OCI-LY3 (cell line): ENCODE measurements around the gene GDE1.

Experiments used
- H2AFZ ChIP-seq: fragments of 200-600, 300-600 bp; shearing (Covaris generic); 2 replicates; pipeline ENCODE4 v1.6.0; 2014; ENCODE audit warnings: antibody characterized with exemption, low read depth, low read length
- H3K27ac ChIP-seq: fragments of 200-600, 300-600 bp; sonication (generic); 2 replicates; pipeline ENCODE4 v1.5.1; 2014; ENCODE audit warnings: mild to moderate bottlenecking, low read length, moderate library complexity, mixed read lengths
- H3K27me3 ChIP-seq: fragments of 200-600, 300-600 bp; sonication (generic); 2 replicates; pipeline ENCODE4 v1.6.1; 2014; ENCODE audit warnings: low read depth, low read length, mixed read lengths
- H3K36me3 ChIP-seq: fragments of 200-600, 300-600 bp; sonication (generic); replicated peaks from 2 replicates; pipeline ENCODE3; 2014; ENCODE audit warnings: low read depth, low read length, mixed read lengths
- H3K4me1 ChIP-seq: fragments of 300-600, 200-600 bp; sonication (generic); 2 replicates; pipeline ENCODE4 v1.6.1; 2014; ENCODE audit warnings: low read length, mixed read lengths
- H3K4me2 ChIP-seq: fragments of 200-600, 300-600 bp; sonication (generic); 2 replicates; pipeline ENCODE4 v1.6.1; 2014; ENCODE audit warnings: low read length, mixed read lengths
- H3K4me3 ChIP-seq: fragments of 300-600, 200-600 bp; sonication (generic); 2 replicates; pipeline ENCODE4 v1.5.1; 2014; ENCODE audit warnings: antibody characterized with exemption, mild to moderate bottlenecking, low read length, moderate library complexity
- H3K79me2 ChIP-seq: fragments of 300-600, 200-600 bp; shearing (Covaris generic); 2 replicates; pipeline ENCODE4 v1.6.1; 2014; ENCODE audit warnings: mild to moderate bottlenecking, low read length, mixed read lengths
- H3K9ac ChIP-seq: fragments of 300-600, 200-600 bp; shearing (Covaris generic); 2 replicates; pipeline ENCODE4 v1.6.0; 2014; ENCODE audit warnings: mild to moderate bottlenecking, low read length, moderate library complexity
- H3K9me3 ChIP-seq: fragments of 200-600, 300-600 bp; shearing (Covaris generic); 2 replicates; pipeline ENCODE4 v1.6.1; 2014; ENCODE audit warnings: low read length, mixed read lengths; ENCODE audit not compliant: insufficient read depth
- H4K20me1 ChIP-seq: fragments of 200-600, 300-600 bp; sonication (generic); 2 replicates; pipeline ENCODE4 v1.6.1; 2016; ENCODE audit warnings: low read length, mixed read lengths; ENCODE audit not compliant: insufficient read depth
- CTCF ChIP-seq: fragments of 200-600, 300-600 bp; sonication (generic); IDR thresholded peaks from 2 replicates; pipeline ENCODE4 v1.5.1; 2014; ENCODE audit warnings: antibody characterized with exemption, low read length, low read depth
- EZH2phosphoT487 ChIP-seq: fragments of 200-600 bp; shearing (Covaris generic); IDR thresholded peaks from 2 replicates; pipeline ENCODE4 v1.6.1; 2018; ENCODE audit warnings: antibody characterized with exemption, mixed run types, low read depth

GDE1 gene

GRCh38 chr16:19540241-19540970, 18.5 kb upstream of the GDE1 start:
- Histone ChIP-seq H3K27ac (no peak overlapping the region), H4K20me1 (no peaks in the 10 kb centered on the region), H3K4me1 (no peaks in the 10 kb centered on the region), H3K27me3 (no peaks in the 10 kb centered on the region), H3K4me2 (no peak overlapping the region), H3K9me3 (no peaks in the 10 kb centered on the region), H3K79me2 (no peaks in the 10 kb centered on the region), H3K36me3 (peaks cover 41% of the 10 kb centered on the region), H3K9ac (no peak overlapping the region), H2AFZ (no peak overlapping the region), H3K4me3 (no peak overlapping the region)
- TF ChIP-seq CTCF (no peak), EZH2phosphoT487 (no peak)

GRCh38 chr16:19532601-19533000, 10.7 kb upstream of the GDE1 start:
- H3K9me3 ChIP-seq, result no peaks in the 10 kb centered on the region
- no peak for TF ChIP-seq EZH2phosphoT487
- TF ChIP-seq CTCF, result no peak
- no peaks in the 10 kb centered on the region for H3K79me2 ChIP-seq
- H4K20me1 ChIP-seq, result no peaks in the 10 kb centered on the region
- H3K9ac ChIP-seq, result no peak overlapping the region
- H2AFZ ChIP-seq, result no peak overlapping the region
- no peak overlapping the region for H3K4me2 ChIP-seq
- H3K4me1 ChIP-seq, result no peaks in the 10 kb centered on the region
- no peak overlapping the region for H3K4me3 ChIP-seq
- H3K27me3 ChIP-seq, result no peaks in the 10 kb centered on the region
- peaks cover 49% of the 10 kb centered on the region for H3K36me3 ChIP-seq
- H3K27ac ChIP-seq, result no peak overlapping the region

- Histone ChIP-seq H3K9ac (no peak overlapping the region), H3K9me3 (no peaks in the 10 kb centered on the region), H3K27ac (no peak overlapping the region), H3K4me3 (no peak overlapping the region), H3K79me2 (peaks cover 31% of the 10 kb centered on the region), H3K4me1 (peaks cover 10% of the 10 kb centered on the region), H4K20me1 (no peaks in the 10 kb centered on the region), H3K4me2 (no peak overlapping the region), H3K27me3 (no peaks in the 10 kb centered on the region), H3K36me3 (peaks cover 34% of the 10 kb centered on the region), H2AFZ (no peak overlapping the region)
- TF ChIP-seq CTCF (no peak), EZH2phosphoT487 (no peak)
Measured at GRCh38 chr16:19528666-19529065, 6.8 kb upstream of the GDE1 start.

DNA sequence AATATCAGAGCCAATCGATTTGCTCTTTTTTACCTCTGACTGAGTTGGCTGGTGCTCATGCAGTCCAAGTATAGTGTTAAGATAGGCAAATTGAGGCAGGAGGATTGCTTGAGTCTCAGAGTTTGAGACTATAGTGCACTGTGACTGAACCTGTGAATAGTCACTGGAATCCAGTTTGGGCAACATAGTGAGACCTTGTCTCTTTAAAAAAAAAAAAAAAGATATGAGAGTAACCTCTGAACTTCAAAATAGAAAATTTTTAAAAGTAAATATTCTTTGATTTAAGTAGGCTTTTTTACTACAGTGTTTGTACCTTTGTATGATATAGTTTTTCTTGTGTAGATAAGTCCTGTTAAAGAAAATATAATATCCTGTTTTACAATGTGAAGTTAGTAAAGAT, 5.3 kb upstream of the GDE1 start:
- Histone ChIP-seq H2AFZ (no peak overlapping the region), H3K9ac (no peak overlapping the region), H3K4me3 (no peak overlapping the region), H3K27ac (no peak overlapping the region), H3K9me3 (no peaks in the 10 kb centered on the region), H3K4me1 (peaks cover 23% of the 10 kb centered on the region), H3K79me2 (peaks cover 31% of the 10 kb centered on the region), H3K36me3 (peaks cover 19% of the 10 kb centered on the region), H3K4me2 (no peak overlapping the region), H3K27me3 (no peaks in the 10 kb centered on the region), H4K20me1 (no peaks in the 10 kb centered on the region)
- no peak for TF ChIP-seq EZH2phosphoT487
- TF ChIP-seq CTCF, result no peak
